ENCODE results near the gene MFAP1.

MFAP1 gene

DNA sequence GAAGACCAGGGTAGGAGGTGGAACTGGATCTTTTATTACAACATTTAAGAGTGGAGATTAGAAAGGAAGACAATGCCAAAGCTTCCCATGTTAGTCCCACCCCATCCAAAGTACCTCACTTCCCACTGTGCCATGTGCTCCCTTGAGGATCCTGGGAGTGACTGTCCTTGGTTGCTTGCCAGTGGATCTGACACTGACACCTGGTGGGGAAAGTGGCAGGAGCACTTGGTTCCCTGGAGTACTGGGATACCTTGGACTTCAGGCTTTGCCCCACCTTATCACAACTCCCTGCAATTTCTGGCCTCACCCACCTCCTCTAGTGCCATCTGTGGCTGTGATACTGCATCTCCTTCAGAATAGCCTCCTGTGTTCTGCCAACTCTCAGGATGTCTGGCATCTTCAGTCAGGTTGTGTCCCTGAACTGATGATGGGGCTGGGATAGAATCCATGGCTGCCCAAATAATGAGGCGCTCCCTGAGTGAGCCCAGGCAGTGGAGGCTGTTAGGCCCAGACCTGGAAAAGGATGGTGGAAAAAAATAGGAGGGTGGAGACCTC is 49.0 kb downstream of the MFAP1 start:
- FAIRE-seq, result no peak

DNA sequence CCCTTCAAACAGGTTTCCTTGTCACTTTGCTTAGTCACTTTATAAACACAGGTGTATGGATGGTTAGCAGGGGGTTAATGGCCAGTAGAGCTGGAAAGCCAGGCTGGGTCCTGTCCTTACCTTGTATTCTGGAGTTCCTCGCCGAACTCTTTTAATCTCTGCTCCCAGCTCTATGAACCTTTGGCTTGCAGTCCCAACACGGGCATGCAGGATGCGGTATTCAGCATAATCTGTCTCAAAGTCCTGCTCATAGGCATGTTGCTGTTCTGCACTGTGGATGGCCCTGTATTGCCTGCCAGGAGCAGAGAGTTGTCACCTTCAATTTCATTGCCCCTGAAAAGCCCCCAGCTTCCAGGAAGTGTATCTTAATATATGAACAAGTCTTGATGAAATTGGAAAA is 50.4 kb downstream of the MFAP1 start:
- no peak for FAIRE-seq

DNA sequence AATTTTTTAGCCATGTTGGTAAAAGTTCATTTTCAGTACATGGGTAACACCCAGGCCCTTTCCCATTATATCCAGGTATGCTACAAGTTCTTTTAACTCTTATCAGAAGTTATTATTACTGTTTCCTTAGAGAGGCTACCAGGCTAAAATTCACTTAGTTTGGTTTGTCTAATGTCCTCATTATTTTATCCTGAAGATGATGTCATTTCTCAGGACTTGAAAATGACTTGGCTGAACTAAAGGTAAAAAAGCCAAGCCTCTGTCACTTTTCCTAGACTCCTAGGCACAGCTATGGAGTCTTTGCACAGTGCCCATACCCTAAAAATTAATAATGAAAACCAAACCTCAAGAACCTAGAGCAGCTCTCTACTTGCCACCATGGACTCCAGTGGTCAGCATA is 51.9 kb downstream of the MFAP1 start:
- FAIRE-seq, result no peak

DNA sequence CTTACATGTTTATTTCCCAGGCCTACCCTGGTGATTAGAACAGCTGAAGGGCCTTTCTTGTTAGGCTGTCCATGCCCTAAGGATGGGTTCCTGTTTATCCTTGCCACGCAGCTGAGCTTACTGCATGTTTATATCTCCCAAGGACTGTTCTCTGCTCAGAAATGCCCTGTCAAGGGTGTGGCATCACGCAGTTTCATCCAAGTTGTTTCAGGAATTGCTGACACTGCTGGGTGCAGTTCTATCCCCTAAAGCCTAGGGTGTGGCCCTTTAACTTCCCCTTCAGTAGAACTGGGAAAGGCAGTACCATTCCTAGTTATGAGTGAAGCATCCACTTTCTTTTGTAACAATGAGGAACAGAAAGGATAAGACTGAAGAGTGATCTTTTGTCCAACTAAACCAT is 52.7 kb downstream of the MFAP1 start:
- no peak for FAIRE-seq

DNA sequence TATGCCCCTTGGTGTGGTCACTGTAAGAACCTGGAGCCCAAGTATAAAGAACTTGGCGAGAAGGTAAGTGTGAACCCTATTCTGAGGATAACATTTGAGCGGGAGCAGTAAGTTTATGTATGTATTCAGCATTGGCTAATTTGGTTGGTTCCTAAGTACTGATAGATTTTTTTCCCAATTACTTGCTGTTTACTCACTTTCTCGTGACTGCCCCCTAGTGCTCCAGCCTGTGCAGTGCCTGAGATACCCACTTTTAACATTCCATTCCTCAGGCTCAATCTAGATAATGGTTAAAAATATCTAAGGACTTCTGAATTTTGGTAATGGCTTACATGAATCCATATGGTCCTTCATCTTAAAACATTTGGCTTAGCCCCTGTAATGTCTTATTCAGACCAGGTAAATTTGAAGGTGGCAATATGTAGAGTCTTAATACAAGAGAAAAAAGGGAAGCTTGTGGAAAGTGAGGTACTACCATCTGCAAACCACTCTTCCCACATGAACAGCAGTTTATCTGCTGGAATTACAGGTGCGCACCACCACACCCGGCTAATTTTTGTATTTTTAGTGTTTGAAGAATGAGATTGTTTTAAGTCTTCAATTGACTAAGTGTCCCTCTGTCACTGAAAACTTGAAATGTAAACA is 54.8 kb downstream of the MFAP1 start:
- FAIRE-seq, result peak; percentile 54

DNA sequence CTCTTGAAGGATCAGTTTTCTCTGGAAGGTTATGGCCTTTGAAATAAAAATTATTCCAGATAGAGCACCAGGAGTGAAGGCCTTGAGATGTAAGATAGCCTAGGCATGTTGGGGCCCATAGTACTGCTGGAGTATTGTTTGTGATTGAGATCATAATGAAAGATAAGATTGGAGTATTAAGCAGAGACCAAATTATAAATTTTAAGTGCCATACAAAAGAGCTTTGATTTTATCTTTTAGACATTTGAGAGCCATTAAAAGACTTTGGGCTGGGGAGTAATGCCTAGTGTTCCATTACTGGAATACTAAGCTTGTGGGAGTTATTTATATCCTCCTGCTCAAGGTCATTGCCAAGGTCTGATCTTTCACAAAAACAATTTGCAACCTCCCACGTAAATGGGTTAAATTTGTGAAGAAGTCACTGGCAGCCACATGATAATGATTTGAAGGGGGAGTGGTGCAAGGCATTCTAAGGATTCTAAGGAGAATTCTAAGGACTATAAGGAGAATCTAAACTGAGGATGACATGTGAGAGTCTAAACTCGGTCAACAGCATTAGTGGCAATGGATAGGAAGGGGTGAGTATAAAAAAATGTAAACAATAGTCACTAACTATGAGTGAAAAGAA is 60.6 kb downstream of the MFAP1 start:
- no peak for FAIRE-seq

DNA sequence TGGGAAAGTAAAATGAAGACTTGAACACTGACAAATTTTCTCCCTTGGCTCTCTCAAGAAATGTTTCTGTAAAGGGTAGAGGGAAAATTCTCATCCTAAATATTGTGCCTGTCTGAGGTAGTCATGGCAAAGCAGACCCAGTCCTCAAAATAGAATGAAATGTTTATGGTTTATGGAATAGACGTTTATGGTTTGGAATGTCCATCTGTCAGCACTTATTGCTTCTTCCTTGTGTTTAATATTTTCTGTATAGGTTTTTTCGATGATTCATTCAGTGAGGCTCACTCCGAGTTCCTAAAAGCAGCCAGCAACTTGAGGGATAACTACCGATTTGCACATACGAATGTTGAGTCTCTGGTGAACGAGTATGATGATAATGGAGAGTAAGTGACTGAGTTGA is 61.7 kb downstream of the MFAP1 start:
- no peak for FAIRE-seq
